Osteocyte (in vitro differentiated cells): ENCODE measurements around the gene ADAMTS2. TPM values are rescaled to one million over a fixed set of nuclear protein-coding genes. Genes with fewer than 3 reads are reported as not detected.

ENCODE experiments used
- DNase-seq: peaks from one replicate; pipeline ENCODE4 v3.0.0; 2021; ENCODE audit warnings: mixed read lengths; ENCODE audit not compliant: unreplicated experiment; ENCODE audit errors: extremely low spot score
- H3K27ac Mint-ChIP-seq: one replicate; pipeline ENCODE4 v1.8.0; 2021; ENCODE audit warnings: mild to moderate bottlenecking, mixed read lengths; ENCODE audit not compliant: unreplicated experiment
- H3K27me3 Mint-ChIP-seq: one replicate; pipeline ENCODE4 v1.8.0; 2021; ENCODE audit warnings: mixed read lengths; ENCODE audit not compliant: unreplicated experiment
- H3K36me3 Mint-ChIP-seq: one replicate; pipeline ENCODE4 v1.8.0; 2021; ENCODE audit warnings: mixed read lengths; ENCODE audit not compliant: unreplicated experiment
- H3K4me1 Mint-ChIP-seq: one replicate; pipeline ENCODE4 v1.8.0; 2021; ENCODE audit warnings: mixed read lengths; ENCODE audit not compliant: unreplicated experiment
- H3K4me3 Mint-ChIP-seq: one replicate; pipeline ENCODE4 v1.8.0; 2021; ENCODE audit warnings: mild to moderate bottlenecking, moderate library complexity, mixed read lengths; ENCODE audit not compliant: unreplicated experiment
- H3K9me3 Mint-ChIP-seq: one replicate; pipeline ENCODE4 v1.8.0; 2021; ENCODE audit warnings: mixed read lengths; ENCODE audit not compliant: unreplicated experiment
- total RNA-seq: library from RNA; stranded (reverse); gene quantifications from 2 replicates; pipeline ENCODE4 v1.2.1, GENCODE V29; 2021
- TF ChIP-seq, protein P1 (sequence below): fragments of 200-600 bp; sonication (generic); IDR thresholded peaks from 2 replicates; pipeline ENCODE4 v1.5.0; 2021; ENCODE audit warnings: antibody characterized with exemption, mild to moderate bottlenecking, moderate library complexity

The ADAMTS2 gene
- total RNA-seq, 1 donor from 2014 or later = 12.2 TPM

DNA sequence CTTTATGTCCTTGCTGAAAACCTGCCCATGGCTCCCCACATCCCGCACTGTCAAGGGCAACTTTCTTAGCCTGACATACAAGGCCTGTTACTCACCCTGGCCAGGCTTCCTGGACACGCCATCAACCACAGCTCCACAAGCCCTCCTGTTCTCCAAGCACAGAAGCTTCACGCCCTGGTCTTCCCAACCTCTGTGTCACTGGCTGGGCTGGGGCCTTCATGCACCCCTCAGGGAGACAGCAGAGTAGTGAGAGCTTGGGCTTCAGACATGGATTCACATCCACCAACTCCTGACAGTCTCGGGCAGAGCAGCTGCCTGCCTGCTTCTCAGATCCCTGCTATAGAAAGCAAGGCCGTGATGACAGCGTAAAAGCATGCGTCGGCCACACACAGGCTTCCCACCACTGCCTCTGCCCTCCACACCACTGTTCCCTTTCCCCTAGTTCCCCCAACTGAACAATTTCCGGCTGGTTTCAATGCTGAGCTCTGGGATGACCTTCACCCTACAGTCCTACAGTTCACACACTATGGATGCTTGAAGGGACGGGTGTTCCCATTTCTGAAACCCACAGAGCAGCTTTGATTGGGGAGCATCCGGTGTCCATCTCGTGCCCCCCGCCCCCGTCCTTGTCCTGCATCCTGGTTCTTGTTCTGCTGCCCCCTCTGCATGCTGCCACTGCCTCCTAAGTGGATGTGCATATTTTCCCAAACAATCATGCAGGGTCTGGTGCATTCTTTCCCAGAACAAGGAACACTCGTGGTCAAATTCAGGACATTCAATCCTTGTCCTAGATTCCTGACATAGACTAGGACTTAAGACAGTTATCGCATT is 33.4 kb upstream of the ADAMTS2 start:
- Mint-ChIP-seq H3K27me3 (no peaks in the 10 kb centered on the region), H3K4me3 (no peak overlapping the region), H3K4me1 (peaks cover 4% of the 10 kb centered on the region), H3K36me3 (no peaks in the 10 kb centered on the region), H3K9me3 (peaks cover 14% of the 10 kb centered on the region), H3K27ac (peak overlapping the region; percentile 62)
- TF ChIP-seq, protein P1, sequence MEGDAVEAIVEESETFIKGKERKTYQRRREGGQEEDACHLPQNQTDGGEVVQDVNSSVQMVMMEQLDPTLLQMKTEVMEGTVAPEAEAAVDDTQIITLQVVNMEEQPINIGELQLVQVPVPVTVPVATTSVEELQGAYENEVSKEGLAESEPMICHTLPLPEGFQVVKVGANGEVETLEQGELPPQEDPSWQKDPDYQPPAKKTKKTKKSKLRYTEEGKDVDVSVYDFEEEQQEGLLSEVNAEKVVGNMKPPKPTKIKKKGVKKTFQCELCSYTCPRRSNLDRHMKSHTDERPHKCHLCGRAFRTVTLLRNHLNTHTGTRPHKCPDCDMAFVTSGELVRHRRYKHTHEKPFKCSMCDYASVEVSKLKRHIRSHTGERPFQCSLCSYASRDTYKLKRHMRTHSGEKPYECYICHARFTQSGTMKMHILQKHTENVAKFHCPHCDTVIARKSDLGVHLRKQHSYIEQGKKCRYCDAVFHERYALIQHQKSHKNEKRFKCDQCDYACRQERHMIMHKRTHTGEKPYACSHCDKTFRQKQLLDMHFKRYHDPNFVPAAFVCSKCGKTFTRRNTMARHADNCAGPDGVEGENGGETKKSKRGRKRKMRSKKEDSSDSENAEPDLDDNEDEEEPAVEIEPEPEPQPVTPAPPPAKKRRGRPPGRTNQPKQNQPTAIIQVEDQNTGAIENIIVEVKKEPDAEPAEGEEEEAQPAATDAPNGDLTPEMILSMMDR = no peak
- DNase-seq = peak; percentile 48

GRCh38 chr5:179378116-179378440 is 32.8 kb upstream of the ADAMTS2 start:
- H3K4me1 Mint-ChIP-seq = peaks cover 4% of the 10 kb centered on the region

GRCh38 chr5:179377421-179378115 is 32.3 kb upstream of the ADAMTS2 start:
- no peak overlapping the region for H3K27ac Mint-ChIP-seq
- peaks cover 4% of the 10 kb centered on the region for H3K4me1 Mint-ChIP-seq
- TF ChIP-seq, protein P1 = no peak
- no peaks in the 10 kb centered on the region for H3K36me3 Mint-ChIP-seq
- no peak overlapping the region for H3K4me3 Mint-ChIP-seq
- peaks cover 9% of the 10 kb centered on the region for H3K9me3 Mint-ChIP-seq
- H3K27me3 Mint-ChIP-seq = no peaks in the 10 kb centered on the region
- peak; percentile 80 for DNase-seq

More at GRCh38 chr5:179378116-179378440, 32.8 kb upstream of the ADAMTS2 start:
- DNase-seq = peak; percentile 74
- Mint-ChIP-seq H3K27me3 (no peaks in the 10 kb centered on the region), H3K36me3 (no peaks in the 10 kb centered on the region), H3K27ac (peak overlapping the region; percentile 62), H3K9me3 (peaks cover 14% of the 10 kb centered on the region), H3K4me3 (no peak overlapping the region)
- TF ChIP-seq, protein P1 = no peak

GRCh38 chr5:179376701-179377420 is 31.6 kb upstream of the ADAMTS2 start:
- DNase-seq = no peak
- H3K27ac Mint-ChIP-seq = no peak overlapping the region
- H3K9me3 Mint-ChIP-seq = peaks cover 2% of the 10 kb centered on the region
- H3K27me3 Mint-ChIP-seq = no peaks in the 10 kb centered on the region
- H3K4me3 Mint-ChIP-seq = no peak overlapping the region
- H3K36me3 Mint-ChIP-seq = no peaks in the 10 kb centered on the region
- H3K4me1 Mint-ChIP-seq = peaks cover 4% of the 10 kb centered on the region
- TF ChIP-seq, protein P1 = no peak
